Memory B cell (primary cell): ENCODE measurements around the gene LIFR.

Experiments
- ATAC-seq: fragments of 150-1000 bp; cut with Tn5 transposase; 2 replicates; pipeline ENCODE4 v1.10.0; 2021; ENCODE audit warnings: low read depth, mild to moderate bottlenecking, moderate library complexity
- DNase-seq, 2 donors: peaks; one replicate each; pipeline ENCODE4 v3.0.0; 2022; ENCODE audit warnings: low spot score in 2 of 2
- H3K27ac Mint-ChIP-seq: one replicate; pipeline ENCODE4 v1.8.0; 2022; ENCODE audit warnings: mild to moderate bottlenecking, moderate library complexity, mixed read lengths
- H3K27me3 Mint-ChIP-seq: one replicate; pipeline ENCODE4 v1.8.0; 2022; ENCODE audit warnings: mixed read lengths
- H3K36me3 Mint-ChIP-seq: one replicate; pipeline ENCODE4 v1.8.0; 2022; ENCODE audit warnings: mild to moderate bottlenecking, mixed read lengths
- H3K4me1 Mint-ChIP-seq: one replicate; pipeline ENCODE4 v1.8.0; 2022; ENCODE audit warnings: mixed read lengths
- H3K4me3 Mint-ChIP-seq: one replicate; pipeline ENCODE4 v1.8.0; 2022; ENCODE audit warnings: mild to moderate bottlenecking, moderate library complexity, mixed read lengths
- H3K9me3 Mint-ChIP-seq: one replicate; pipeline ENCODE4 v1.8.0; 2022; ENCODE audit warnings: mixed read lengths

LIFR gene

GRCh38 chr5:38450627-38451026 lies 105.8 kb downstream of the LIFR start:
- H3K27ac Mint-ChIP-seq, result no peak overlapping the region
- no peaks in the 10 kb centered on the region for H3K36me3 Mint-ChIP-seq
- H3K9me3 Mint-ChIP-seq, result peaks cover 3% of the 10 kb centered on the region
- ATAC-seq, result no peak
- H3K4me1 Mint-ChIP-seq, result peaks cover 7% of the 10 kb centered on the region
- peaks cover 26% of the 10 kb centered on the region for H3K27me3 Mint-ChIP-seq
- no peak overlapping the region for H3K4me3 Mint-ChIP-seq
- no peak for DNase-seq

DNA sequence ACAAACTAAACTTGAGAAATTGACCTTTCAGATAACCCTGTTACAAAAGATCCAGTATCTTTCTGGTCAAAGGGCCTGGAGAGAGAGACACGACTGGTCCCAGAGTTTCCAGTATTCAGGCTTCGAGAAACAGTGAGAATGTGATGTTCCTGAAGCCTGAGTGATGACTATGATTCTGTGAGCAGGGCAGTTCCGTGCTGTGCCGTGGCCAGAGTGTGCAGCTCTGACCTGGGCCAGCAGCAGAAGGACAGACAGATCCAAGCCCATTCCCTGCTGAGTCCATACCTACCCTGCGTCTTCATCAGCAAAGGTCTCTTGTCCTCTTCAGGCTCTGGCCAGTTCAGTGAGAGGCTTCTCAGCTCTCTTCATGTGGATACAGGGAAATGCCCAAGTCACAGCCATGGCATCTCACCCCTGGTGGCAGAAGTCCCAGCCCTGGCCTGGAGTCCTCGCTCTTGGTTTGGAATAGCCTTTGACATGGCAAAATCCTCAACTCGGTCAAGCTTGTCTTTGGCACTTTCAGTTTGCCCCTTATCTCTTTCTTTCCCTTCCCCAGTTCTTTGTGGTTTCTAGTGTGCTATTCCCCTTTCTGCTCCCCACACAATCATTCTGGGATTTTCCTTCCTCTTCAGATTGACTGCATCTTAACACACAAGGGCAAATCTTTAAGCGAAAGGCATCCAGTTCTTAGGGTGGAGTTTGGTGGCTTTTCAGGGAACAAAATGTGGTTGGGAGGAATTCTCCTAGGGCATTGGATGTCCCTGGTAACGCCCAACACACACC lies 107.7 kb downstream of the LIFR start:
- H3K27me3 Mint-ChIP-seq, result peaks cover 28% of the 10 kb centered on the region
- ATAC-seq (no peak), DNase-seq (no peak)
- peaks cover 3% of the 10 kb centered on the region for H3K9me3 Mint-ChIP-seq
- no peaks in the 10 kb centered on the region for H3K36me3 Mint-ChIP-seq
- no peak overlapping the region for H3K27ac Mint-ChIP-seq
- H3K4me3 Mint-ChIP-seq, result no peak overlapping the region
- peaks cover 5% of the 10 kb centered on the region for H3K4me1 Mint-ChIP-seq

DNA sequence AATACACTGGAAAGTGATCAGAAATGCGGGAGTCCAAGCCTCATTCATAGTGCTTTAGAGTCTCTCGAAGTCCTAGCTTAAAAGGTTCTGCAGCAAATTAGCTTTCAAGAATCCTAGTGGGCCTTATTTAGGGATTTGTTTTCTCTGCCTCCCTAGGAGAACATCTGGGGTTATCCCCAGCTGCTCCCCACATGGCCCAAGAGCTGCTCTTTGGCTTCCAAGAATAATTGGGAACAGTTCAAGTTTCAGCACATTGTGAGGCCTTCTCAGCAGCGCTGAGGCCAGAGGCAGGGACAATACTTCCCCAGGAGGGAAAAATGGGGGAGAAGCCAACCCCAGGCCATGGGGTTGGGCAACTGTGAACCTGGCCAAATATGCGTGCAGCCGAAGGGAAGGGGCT lies 108.7 kb downstream of the LIFR start:
- ATAC-seq, result no peak
- H3K36me3 Mint-ChIP-seq, result no peaks in the 10 kb centered on the region
- no peaks in the 10 kb centered on the region for H3K4me1 Mint-ChIP-seq
- no peak for DNase-seq
- no peak overlapping the region for H3K4me3 Mint-ChIP-seq
- H3K27ac Mint-ChIP-seq, result no peak overlapping the region
- H3K27me3 Mint-ChIP-seq, result peaks cover 32% of the 10 kb centered on the region
- H3K9me3 Mint-ChIP-seq, result no peaks in the 10 kb centered on the region

DNA sequence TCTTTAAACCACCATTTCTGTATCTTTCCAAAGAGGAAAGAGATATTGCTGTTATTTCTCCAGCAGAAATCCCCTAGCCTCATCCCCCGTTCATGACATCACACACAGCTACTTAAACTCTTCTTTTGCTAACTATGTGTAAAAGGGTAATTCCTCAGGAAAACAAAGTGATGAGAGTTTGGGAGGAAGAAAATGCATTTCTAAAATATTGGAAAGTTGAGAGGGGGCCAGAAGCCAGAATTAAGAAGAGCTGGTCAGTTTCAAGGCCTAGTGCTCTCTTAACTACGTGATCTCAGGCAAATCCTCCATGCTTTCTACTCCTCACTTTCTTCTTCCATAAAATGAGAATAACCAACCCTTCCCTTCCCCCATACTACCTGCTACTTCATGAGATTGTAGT lies 109.4 kb downstream of the LIFR start:
- Mint-ChIP-seq H3K27me3 (peaks cover 32% of the 10 kb centered on the region), H3K9me3 (no peaks in the 10 kb centered on the region), H3K36me3 (no peaks in the 10 kb centered on the region), H3K4me3 (no peak overlapping the region), H3K4me1 (no peaks in the 10 kb centered on the region), H3K27ac (no peak overlapping the region)
- DNase-seq (no peak), ATAC-seq (no peak)

DNA sequence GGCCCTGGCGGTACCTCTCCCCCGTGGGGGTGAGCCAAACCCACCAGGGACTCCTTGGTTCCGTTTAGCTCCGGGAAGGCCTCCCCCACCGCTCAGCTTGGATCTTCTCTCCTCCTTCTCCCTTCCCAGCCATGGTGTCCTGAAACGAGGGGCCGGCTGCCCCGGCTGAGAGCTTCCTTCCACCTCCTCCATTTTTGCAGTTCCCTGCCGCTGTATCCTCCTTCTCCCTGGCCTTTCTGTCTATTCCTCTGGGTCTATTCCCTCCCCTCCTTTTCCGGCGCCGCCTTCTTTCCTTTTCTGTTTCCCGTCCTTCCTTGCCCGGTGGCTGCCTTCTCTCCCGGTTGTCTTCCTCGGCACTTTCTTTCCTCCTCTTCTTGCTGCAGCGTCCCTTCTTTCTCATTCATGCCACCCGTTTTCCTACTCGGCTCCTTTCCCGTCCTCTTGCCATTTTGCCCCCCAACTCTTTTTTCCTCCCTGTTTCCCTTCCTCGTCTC lies 110.4 kb downstream of the LIFR start:
- no peak for DNase-seq
- Mint-ChIP-seq H3K27me3 (peaks cover 35% of the 10 kb centered on the region), H3K4me3 (no peak overlapping the region), H3K9me3 (no peaks in the 10 kb centered on the region), H3K36me3 (no peaks in the 10 kb centered on the region), H3K4me1 (no peaks in the 10 kb centered on the region), H3K27ac (no peak overlapping the region)
- ATAC-seq, result no peak

GRCh38 chr5:38445374-38446028 lies 110.9 kb downstream of the LIFR start:
- H3K27me3 Mint-ChIP-seq, result peaks cover 35% of the 10 kb centered on the region
- DNase-seq, result no peak
- no peak overlapping the region for H3K27ac Mint-ChIP-seq
- no peak overlapping the region for H3K4me3 Mint-ChIP-seq
- H3K9me3 Mint-ChIP-seq, result no peaks in the 10 kb centered on the region
- H3K4me1 Mint-ChIP-seq, result no peaks in the 10 kb centered on the region
- H3K36me3 Mint-ChIP-seq, result no peaks in the 10 kb centered on the region
- no peak for ATAC-seq

- DNase-seq, result no peak
- no peak for ATAC-seq
- H3K27me3 Mint-ChIP-seq, result peaks cover 28% of the 10 kb centered on the region
- H3K27ac Mint-ChIP-seq, result no peak overlapping the region
- no peaks in the 10 kb centered on the region for H3K4me1 Mint-ChIP-seq
- no peaks in the 10 kb centered on the region for H3K36me3 Mint-ChIP-seq
- no peaks in the 10 kb centered on the region for H3K9me3 Mint-ChIP-seq
- H3K4me3 Mint-ChIP-seq, result no peak overlapping the region
Measured at GRCh38 chr5:38443390-38443789, 113.1 kb downstream of the LIFR start.

DNA sequence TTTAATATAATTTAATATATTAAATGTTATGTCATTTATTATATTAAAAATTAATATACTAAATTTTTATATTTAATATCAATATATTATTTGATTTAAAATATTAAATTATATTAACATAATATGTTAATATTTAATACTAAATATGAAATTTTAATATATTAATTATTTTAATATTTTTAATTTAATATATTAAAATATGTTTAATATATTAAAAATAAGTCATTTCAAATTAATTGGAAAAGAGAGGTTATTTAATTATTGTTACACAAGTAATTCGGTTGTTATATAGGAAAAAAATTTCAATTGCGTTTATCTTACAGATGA lies 114.2 kb downstream of the LIFR start:
- Mint-ChIP-seq H3K4me1 (no peaks in the 10 kb centered on the region), H3K4me3 (no peak overlapping the region), H3K27me3 (peaks cover 26% of the 10 kb centered on the region), H3K9me3 (no peaks in the 10 kb centered on the region), H3K27ac (no peak overlapping the region), H3K36me3 (no peaks in the 10 kb centered on the region)
- ATAC-seq (no peak), DNase-seq (no peak)

GRCh38 chr5:38441453-38442246 lies 114.8 kb downstream of the LIFR start:
- H3K4me3 Mint-ChIP-seq, result no peak overlapping the region
- H3K27ac Mint-ChIP-seq, result no peak overlapping the region
- no peaks in the 10 kb centered on the region for H3K4me1 Mint-ChIP-seq
- DNase-seq (peak; percentile 65 to 68), ATAC-seq (peak; percentile 98)
- H3K9me3 Mint-ChIP-seq, result no peaks in the 10 kb centered on the region
- peaks cover 22% of the 10 kb centered on the region for H3K27me3 Mint-ChIP-seq
- H3K36me3 Mint-ChIP-seq, result no peaks in the 10 kb centered on the region

DNA sequence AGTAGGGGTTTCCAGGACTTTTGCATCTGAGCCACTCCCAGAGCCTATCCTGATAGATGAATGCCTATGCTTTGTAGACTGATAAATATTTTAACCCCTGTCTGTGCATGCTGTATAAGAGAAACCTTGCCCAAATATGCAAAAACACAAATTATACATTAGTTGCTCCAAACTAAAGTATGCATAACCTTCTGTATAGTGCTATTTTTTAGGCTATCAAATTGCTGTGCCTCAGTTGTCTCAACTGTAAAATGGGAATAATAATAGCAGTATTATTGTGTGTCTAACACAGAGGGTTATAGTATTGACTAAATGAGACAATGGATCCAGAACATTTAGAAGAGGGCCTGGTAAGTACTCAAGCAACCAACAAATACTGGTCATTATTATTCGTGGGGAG lies 117.7 kb downstream of the LIFR start:
- ATAC-seq (no peak), DNase-seq (no peak)
- Mint-ChIP-seq H3K36me3 (no peaks in the 10 kb centered on the region), H3K27me3 (peaks cover 24% of the 10 kb centered on the region), H3K9me3 (no peaks in the 10 kb centered on the region), H3K4me1 (peaks cover 2% of the 10 kb centered on the region), H3K27ac (no peak overlapping the region), H3K4me3 (no peak overlapping the region)

- H3K9me3 Mint-ChIP-seq, result no peaks in the 10 kb centered on the region
- no peak overlapping the region for H3K4me3 Mint-ChIP-seq
- H3K27ac Mint-ChIP-seq, result no peak overlapping the region
- no peaks in the 10 kb centered on the region for H3K36me3 Mint-ChIP-seq
- no peak for DNase-seq
- peaks cover 2% of the 10 kb centered on the region for H3K4me1 Mint-ChIP-seq
- H3K27me3 Mint-ChIP-seq, result peaks cover 18% of the 10 kb centered on the region
- ATAC-seq, result no peak
Measured at GRCh38 chr5:38434966-38435705, 121.3 kb downstream of the LIFR start.

DNA sequence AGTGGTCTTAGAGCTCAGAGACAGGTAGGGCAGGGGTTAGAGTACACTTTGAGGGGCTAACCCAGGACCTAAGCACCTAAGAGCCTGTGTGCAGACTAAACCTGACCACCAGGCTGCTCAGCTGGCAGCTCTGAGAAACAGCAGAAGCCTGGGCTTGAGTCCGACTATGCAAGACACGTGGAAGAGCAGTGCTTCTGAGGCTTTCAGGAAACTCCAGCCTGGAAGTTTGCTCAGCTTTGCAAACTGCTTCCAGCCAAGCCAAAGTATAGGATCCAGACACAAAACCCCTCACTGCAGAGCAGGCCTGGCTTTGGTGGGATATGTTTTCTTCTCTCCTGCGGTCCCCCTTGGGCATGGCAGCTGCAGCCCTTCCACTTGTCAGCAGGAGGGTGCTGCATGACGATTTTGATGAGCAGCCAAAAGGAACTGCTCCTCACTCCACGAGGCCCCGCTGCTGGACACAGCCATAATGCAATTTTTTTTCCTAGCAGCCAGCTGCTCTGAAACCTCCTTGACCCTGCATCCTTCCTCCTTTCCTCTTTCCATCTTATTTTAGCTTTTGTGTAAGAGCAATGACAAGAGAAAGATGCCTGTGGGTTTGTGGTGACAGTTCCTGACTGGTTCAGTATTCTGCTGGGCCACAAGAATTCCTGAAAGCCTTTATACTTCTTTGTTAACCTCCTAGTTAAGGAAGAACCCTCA lies 123.1 kb downstream of the LIFR start:
- Mint-ChIP-seq H3K27me3 (peaks cover 14% of the 10 kb centered on the region), H3K27ac (no peak overlapping the region), H3K36me3 (no peaks in the 10 kb centered on the region), H3K9me3 (no peaks in the 10 kb centered on the region), H3K4me3 (no peak overlapping the region), H3K4me1 (peaks cover 2% of the 10 kb centered on the region)
- DNase-seq (no peak), ATAC-seq (no peak)

DNA sequence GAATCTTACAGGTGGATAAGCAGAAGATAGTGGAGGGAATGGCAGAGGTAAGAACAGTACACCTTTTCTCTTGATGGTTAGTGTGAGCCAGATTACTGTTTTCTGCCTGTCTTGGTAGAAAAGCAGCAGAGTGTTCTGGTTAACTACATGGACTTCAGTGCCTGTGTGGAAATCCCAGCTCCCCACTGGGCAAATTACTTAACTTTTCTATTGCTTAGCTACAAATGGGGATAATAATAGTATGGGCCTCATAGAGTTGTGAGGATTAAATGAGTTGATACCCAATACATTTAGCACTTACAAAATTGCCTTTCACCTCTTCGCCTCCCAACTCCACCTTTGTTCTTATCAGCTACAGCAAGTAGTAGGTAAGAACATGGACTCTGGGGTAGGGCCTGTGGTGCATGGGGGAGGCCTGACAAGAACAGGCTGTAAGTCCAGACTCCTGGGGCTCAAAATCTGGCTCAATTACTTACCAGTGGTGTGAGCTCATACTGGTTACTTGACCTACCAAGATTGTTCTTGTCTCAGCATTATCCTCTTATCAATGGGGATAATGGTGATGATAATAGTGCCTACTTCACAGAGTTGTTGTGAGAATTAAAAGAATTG lies 125.1 kb downstream of the LIFR start:
- Mint-ChIP-seq H3K36me3 (no peaks in the 10 kb centered on the region), H3K9me3 (no peaks in the 10 kb centered on the region), H3K4me1 (no peaks in the 10 kb centered on the region), H3K27me3 (peaks cover 9% of the 10 kb centered on the region), H3K4me3 (no peak overlapping the region), H3K27ac (no peak overlapping the region)
- ATAC-seq, result no peak
- no peak for DNase-seq
